AG10803 (cell line): ENCODE measurements around the gene GPR4.

Experiments used
- DNase-seq: peaks from one replicate; pipeline ENCODE4 v3.0.0; 2010; ENCODE audit warnings: low read depth
- H3K4me3 ChIP-seq: 2 replicates; pipeline ENCODE4 v1.5.1; 2011; ENCODE audit warnings: mild to moderate bottlenecking, low read length, control low read depth
- TF ChIP-seq, protein P1 (sequence below): conservative IDR thresholded peaks from 2 replicates; pipeline ENCODE4 v1.5.1; 2011; ENCODE audit warnings: mild to moderate bottlenecking, low read length, control low read depth, inconsistent platforms

GPR4 gene

DNA sequence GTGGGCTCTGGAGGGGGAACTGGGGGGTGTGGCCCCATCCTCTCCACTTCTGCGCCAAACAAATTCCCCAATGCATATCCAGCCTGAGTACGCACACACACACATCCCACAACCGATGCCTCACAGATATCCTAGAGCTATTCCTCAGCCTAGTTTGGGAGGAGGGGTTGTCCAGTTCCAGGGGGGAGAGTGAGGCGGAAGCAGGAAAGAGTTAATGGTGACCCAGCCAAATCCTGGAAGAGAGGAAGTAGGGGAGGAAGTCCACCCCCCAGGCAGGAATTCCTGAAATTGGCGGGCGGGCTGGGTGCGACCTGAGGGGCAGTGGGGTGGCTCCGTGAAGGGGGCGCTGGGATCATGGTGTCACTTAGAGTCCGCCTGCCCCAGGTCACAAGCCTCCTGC lies 897 bp downstream of the GPR4 start:
- TF ChIP-seq, protein P1, sequence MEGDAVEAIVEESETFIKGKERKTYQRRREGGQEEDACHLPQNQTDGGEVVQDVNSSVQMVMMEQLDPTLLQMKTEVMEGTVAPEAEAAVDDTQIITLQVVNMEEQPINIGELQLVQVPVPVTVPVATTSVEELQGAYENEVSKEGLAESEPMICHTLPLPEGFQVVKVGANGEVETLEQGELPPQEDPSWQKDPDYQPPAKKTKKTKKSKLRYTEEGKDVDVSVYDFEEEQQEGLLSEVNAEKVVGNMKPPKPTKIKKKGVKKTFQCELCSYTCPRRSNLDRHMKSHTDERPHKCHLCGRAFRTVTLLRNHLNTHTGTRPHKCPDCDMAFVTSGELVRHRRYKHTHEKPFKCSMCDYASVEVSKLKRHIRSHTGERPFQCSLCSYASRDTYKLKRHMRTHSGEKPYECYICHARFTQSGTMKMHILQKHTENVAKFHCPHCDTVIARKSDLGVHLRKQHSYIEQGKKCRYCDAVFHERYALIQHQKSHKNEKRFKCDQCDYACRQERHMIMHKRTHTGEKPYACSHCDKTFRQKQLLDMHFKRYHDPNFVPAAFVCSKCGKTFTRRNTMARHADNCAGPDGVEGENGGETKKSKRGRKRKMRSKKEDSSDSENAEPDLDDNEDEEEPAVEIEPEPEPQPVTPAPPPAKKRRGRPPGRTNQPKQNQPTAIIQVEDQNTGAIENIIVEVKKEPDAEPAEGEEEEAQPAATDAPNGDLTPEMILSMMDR = no peak
- no peak for DNase-seq
- peak overlapping the region; percentile 48 for H3K4me3 ChIP-seq

DNA sequence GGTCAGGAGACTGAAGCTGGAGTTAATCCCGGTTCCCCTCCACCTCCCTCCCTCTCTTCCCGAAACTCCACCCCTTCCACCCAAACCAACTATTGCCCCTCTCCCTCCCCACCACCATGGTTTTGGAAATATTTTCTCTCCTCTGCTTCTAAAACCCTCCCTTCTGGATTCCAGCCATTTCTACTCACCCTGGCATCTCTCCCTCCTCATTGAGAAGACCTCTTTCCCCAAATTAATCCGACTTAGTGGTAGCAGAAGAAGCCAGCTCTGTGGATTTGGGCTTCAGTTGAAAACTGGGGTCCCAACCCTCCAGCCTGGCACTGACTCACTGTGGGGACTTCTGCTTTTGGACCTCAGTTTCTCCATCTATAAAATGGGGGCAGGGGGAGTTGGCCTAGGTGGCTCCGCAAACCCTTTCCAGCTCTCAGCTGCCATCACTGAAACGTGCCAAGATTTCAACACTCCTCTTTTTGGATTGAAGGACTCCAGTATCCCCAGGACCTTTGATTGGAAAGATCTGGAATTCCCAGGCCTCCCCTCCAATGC lies 1.6 kb downstream of the GPR4 start:
- TF ChIP-seq, protein P1 = no peak
- no peak overlapping the region for H3K4me3 ChIP-seq
- no peak for DNase-seq

DNA sequence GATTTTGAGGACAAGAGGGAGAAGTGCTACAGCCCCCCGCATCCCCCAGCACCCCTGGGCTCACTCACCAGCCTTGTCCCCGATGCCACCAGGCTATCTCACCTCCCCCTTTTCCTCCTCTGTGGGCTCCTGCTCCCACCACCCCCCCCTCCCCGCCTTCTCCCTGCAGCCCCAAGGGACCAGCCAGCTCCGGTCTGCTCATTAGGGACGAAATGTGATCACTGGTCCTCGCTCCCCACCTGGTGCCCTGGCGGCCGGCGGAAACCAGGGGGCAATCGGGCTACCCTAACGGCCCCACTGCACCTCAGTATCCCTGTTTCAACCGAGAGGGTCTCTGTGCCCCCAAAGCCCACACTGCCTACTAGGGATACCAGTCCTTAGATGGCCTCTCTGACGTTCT lies 2.7 kb downstream of the GPR4 start:
- no peak overlapping the region for H3K4me3 ChIP-seq
- TF ChIP-seq, protein P1 = no peak

DNA sequence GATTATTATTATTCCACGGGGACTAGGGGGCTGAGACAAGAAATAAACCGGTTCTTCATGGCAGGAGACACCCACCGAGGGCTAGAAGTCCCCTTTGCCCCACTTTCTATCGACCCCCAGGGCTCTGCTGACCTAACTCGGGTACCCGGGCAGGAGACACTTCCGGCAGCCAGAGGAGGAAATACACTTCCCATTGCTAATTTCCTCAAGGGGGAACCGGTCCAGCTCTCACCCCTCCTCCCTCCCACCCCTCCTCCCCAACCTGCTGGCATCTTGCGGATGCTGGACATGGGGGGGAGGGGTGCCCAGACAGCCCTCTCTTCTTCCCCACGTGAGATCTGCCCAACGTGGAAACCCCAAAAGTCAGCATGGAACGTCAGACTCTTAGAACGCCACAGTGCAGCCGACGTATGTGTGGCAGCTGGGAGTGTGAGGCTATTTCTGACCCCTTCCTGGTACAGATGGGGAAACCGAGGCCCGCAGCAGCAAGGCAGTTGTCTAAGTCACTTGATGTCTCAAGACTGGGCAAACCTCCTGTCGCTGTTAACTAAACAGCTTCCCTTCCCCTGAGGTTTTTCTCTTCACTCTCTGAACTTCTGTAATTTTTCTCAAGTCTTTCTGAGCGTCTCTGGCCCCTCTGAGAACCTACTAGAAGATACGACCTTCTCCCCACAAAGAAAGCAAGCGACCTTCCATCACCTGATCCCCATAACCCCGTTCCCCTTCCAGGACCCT lies 3.6 kb downstream of the GPR4 start:
- H3K4me3 ChIP-seq = peak overlapping the region; percentile 20; the same call in 1 of the 2 replicates
- TF ChIP-seq, protein P1 = no peak
- DNase-seq = no peak

More for the DNA sequence above, 2.7 kb downstream of the GPR4 start:
- no peak for DNase-seq

DNA sequence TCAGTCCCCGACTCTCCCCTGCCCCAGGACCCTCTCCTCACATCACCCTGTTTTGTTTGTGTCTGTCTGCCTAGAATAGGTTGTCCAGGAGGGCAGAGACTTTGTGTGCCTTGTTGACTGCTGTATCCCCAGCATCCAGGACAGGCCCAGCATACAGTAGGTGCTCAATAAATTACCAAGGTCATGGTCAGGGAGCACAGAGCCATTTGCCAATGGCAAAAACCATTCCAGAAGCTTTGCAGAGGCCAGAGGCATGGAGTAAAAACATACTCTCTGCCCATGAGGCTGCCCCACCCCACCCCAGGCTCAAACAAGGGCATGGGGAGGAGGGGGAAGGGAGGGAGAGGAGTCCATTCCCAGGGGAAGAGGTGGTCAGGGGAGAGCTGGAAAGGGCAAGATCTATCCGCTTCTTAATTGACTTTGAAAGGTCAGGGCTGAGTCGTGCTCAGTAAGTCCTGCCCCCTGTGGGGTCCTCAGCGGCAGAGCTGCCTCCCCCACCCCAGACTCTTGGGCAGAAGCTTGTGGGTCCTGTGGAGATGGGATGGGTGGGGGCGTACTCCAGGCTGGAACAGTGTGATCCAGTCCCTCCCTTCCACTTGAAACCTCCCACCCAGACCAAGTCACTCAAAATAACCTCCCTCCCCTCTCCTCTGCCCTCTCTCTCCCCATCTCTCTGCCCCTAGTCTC lies 4.4 kb downstream of the GPR4 start:
- TF ChIP-seq, protein P1 = no peak
- H3K4me3 ChIP-seq = no peak overlapping the region
- no peak for DNase-seq

DNA sequence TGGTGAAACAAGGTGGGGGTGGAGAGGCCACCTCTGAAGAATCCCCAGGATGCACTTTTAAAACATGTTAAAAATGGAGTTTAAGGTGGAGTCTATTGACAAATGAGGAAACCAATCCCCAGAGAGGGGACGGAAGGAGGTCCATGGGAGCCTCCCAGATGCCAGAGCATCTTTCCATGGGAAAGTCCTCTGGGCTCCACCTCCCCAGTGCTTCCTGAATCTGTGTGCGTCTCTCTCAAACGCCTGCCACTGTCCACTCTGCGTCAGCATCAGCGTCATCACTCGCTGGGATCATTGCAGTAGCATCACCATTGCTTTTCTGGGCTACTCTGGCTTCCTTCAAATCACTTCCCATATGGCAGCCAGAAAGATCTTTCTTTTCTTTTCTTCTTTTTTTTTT lies 6.2 kb downstream of the GPR4 start:
- TF ChIP-seq, protein P1 = no peak
- no peak overlapping the region for H3K4me3 ChIP-seq
- DNase-seq = no peak
